Adrenal gland (tissue), 5 donors: ENCODE results near the gene BABAM2.

Source experiments
- CTCF ChIP-seq, 6 experiments: fragments of 450-650 bp in 4 of 6; fragments of 200-600 bp in 2 of 6; sonication (generic) in 1 of 6; IDR thresholded peaks; 1 replicate in 5 of 6; 2 replicates in 1 of 6; pipeline versions ENCODE4 v1.5.1 to v1.8.0; 2016 to 2021; ENCODE audit warnings: antibody characterized with exemption in 6 of 6, mild to moderate bottlenecking in 2 of 6, moderate library complexity in 1 of 6
- POLR2A ChIP-seq, 2 donors: fragments of 450-650 bp; IDR thresholded peaks; one replicate each; pipeline ENCODE4 v1.6.1; 2017; ENCODE audit warnings: antibody characterized with exemption in 2 of 2, mild to moderate bottlenecking in 2 of 2, moderate library complexity in 1 of 2
- donor health status: DM: no; HTN: no; CAD: no.

GRCh38 chr2:28340312-28341202 is 450.0 kb downstream of the BABAM2 start:
- TF ChIP-seq CTCF (IDR thresholded peaks at IDR 0.05) (no peak), POLR2A (IDR thresholded peaks at IDR 0.05) (no peak)
